HG03469 (cell line): ENCODE results near the gene MAPKAPK2.

Experiments
- ATAC-seq: cut with Tn5 transposase; IDR thresholded peaks from one replicate; pipeline ENCODE4 v1.9.1; 2021; ENCODE audit warnings: mild to moderate bottlenecking, moderate library complexity, moderate number of reproducible peaks; ENCODE audit not compliant: unreplicated experiment

Gene MAPKAPK2

GRCh38 chr1:206658981-206659273, 25.8 kb upstream of the MAPKAPK2 start:
- no peak for ATAC-seq

GRCh38 chr1:206660136-206660535, 24.6 kb upstream of the MAPKAPK2 start:
- no peak for ATAC-seq

GRCh38 chr1:206661161-206661820, 23.4 kb upstream of the MAPKAPK2 start:
- no peak for ATAC-seq

- no peak for ATAC-seq
These were observed 22.2 kb upstream of the MAPKAPK2 start for GRCh38 chr1:206662396-206663092.

GRCh38 chr1:206663362-206663761, 21.3 kb upstream of the MAPKAPK2 start:
- ATAC-seq, result no peak

- ATAC-seq, result no peak
These were observed 20.7 kb upstream of the MAPKAPK2 start for GRCh38 chr1:206663832-206664652.

- ATAC-seq, result no peak
These were observed 20.0 kb upstream of the MAPKAPK2 start for GRCh38 chr1:206664740-206665139.

GRCh38 chr1:206666031-206666561, 18.6 kb upstream of the MAPKAPK2 start:
- no peak for ATAC-seq

GRCh38 chr1:206666954-206667665, 17.6 kb upstream of the MAPKAPK2 start:
- no peak for ATAC-seq

- no peak for ATAC-seq
These were observed 16.4 kb upstream of the MAPKAPK2 start for GRCh38 chr1:206668351-206668750.

GRCh38 chr1:206668874-206669410, 15.8 kb upstream of the MAPKAPK2 start:
- ATAC-seq, result no peak

- ATAC-seq, result no peak
These were observed 12.6 kb upstream of the MAPKAPK2 start for GRCh38 chr1:206672011-206672688.

GRCh38 chr1:206672844-206673758, 11.6 kb upstream of the MAPKAPK2 start:
- ATAC-seq, result no peak

GRCh38 chr1:206674236-206674635, 10.5 kb upstream of the MAPKAPK2 start:
- ATAC-seq, result no peak

GRCh38 chr1:206674745-206675175, 9.9 kb upstream of the MAPKAPK2 start:
- no peak for ATAC-seq

- no peak for ATAC-seq
These were observed 8.2 kb upstream of the MAPKAPK2 start for GRCh38 chr1:206676499-206676898.

GRCh38 chr1:206678490-206678889, 6.2 kb upstream of the MAPKAPK2 start:
- ATAC-seq, result no peak

- ATAC-seq, result peak; percentile 65
These were observed 4.9 kb upstream of the MAPKAPK2 start for GRCh38 chr1:206679738-206680211.

- no peak for ATAC-seq
These were observed 4.4 kb upstream of the MAPKAPK2 start for GRCh38 chr1:206680279-206680678.
